G401.6 (cell line): Measurements from ENCODE around the gene ZFAND6.
"Not testable (repeated sequence)": the region's sequence is repeated elsewhere in the genome, so short reads cannot be mapped to it uniquely, and the experiment has no call there.

Experiments used
- FAIRE-seq: peaks from 2 replicates; lab custom pipeline; 2012; peaks lifted over from hg19 to GRCh38; lab: Jason Lieb, UNC

Gene ZFAND6

DNA sequence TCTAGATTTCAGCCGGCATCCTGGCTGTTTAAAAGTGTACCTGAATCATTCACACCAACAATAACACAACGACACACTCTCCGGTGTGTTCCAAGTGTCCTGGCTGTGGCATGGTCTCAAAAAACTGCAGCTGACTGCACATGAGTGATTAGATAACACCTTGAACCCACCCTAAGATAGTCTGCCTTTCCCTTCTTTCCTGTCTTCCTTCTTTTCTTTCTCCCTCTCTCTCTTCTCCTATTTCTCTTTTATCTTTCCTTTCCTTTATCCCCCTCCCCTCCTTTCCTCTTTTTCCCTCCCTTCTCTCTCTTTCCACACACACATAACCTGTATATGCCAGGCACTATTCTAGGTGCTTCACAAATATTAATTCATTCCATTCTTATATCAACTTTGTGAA lies 92.1 kb downstream of the ZFAND6 start:
- FAIRE-seq, result no peak

DNA sequence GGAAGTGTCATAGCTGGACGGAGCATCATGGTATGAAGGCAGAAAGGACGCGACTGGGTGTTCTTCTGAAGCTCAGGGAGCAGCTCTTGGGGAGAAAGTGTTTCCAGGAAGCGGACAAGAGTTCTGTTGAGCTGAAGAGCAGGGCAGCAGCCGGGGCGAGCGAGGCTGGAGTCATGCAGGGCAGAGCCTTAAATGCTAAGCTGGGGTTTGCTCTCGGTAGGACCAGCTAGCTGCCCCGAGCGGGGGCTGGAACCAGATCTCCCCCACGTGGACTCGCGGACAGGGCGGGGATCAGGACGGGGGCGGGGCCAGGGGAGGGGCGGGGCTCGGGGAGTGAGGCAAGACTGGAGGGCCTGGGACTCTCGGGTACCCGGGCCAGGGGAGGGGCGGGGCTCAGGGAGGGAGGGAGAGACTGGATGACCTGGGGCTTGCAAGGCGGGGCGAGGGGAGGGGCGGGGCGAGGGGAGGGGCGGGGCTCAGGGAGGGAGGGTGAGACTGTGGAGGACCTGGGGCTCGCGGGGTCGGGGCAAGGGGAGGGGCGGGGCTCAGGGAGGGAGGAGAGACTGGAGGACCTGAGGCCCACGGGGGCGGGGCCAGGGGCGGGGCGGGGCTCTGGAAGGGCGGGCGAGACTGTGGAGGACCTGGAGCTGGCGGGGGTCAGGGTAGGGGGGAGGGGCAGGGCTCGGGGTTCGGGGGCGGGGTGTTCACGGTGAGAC lies 92.9 kb downstream of the ZFAND6 start:
- FAIRE-seq, result no peak

DNA sequence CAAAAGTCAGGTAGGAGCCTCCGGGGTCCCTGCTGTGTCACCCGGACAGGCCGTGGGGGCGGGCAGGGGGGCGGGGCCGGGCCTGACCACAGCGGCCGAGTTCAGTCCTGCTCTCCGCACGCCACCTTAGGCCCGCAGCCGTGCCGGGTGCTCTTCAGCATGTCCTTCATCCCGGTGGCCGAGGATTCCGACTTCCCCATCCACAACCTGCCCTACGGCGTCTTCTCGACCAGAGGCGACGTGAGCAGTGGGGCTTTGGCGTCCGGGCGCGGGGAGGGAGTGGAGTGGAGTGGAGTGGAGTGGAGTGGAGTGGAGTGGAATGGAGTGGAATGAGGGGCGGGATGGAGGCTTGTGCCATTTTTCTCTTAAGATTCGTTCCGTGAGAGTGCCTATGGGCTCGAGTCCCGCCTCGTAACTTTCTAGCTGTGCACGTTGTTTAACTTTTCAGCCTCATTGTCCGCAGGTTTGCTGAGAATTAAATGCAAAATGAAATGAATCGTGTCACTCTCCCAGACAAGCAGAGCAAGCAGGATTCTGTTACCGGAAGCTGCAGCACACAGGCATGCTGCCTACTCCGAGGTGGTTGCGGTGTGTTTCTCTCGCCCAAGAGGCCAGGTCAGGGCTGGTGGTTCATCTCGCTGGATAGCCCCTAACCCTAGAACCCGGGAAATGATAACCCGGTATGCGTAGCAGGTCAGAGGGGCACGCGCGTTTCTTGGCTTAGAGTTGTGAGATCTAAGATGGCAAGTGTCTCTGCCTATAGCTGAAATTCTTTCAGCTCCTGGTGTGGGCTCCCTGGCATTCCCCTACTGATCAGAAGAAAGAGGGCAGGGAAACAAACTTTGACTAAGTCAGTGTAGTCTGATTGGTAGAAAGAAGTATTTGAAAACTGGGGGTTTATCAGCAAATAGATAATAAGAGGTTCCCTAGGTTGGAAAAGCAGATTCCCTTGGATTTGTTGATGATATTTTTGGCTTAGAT lies 93.7 kb downstream of the ZFAND6 start, which contains the start of gene FAH:
FAH (plus strand) TSS at position 104 of the 981 bp plus-strand sequence; CDS start at position 160, 56 bp downstream.
- FAIRE-seq, result no peak

GRCh38 chr15:80153900-80154299 lies 94.4 kb downstream of the ZFAND6 start:
- FAIRE-seq, result no peak

- no peak for FAIRE-seq
Observed at GRCh38 chr15:80154336-80154735, 94.9 kb downstream of the ZFAND6 start.

DNA sequence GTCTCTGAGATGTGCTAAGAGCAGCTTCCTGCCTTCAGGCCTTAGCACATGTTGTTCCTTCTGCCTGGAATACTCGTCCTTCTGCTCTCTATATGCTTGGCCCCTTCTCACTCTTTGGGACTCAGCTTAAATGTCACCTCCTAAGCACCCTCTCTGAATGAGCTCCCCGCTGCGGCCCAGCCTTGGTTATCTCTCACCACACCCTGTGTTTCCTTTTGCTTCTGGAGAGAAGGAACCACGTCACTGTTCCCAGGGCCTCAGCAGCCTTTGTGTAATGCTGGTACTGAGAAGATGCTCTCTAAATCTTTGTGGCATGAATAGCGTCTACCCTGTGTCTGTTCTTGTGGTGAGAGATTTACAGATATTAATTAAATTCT lies 95.5 kb downstream of the ZFAND6 start:
- FAIRE-seq, result no peak

DNA sequence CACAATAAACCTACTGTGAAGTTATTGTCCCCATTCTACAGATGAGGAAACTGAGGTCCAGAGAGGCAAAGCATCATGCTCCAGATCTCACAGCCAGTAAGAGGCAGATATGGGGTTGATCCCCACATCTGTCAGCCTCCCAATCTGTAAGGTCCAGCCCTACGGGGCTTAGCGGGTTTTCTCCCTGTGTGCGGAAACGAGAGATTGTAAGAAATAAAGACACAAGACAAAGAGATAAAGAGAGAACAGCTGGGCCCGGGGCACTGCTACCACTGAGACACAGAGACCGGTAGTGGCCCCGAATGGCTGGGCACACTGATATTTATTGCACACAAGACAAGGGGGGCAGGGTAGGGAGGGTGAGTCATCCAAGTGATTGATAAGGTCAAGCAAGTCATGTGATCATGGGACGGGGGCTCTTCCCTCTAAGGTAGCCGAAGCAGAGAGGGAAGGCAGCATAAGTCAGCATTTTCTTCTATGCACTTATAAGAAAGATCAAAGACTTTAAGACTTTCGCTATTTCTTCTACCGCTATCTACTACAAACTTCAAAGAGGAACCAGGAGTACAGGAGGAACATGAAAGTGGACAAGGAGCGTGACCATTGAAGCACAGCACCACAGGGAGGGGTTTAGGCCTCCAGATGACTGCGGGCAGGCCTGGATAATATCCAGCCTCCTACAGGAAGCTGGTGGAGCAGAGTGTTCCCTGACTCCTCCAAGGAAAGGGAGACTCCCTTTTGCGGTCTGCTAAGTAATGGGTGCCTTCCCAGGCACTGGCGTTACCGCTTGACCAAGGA lies 96.1 kb downstream of the ZFAND6 start:
- not testable (repeated sequence) for FAIRE-seq

GRCh38 chr15:80156176-80156720 lies 96.8 kb downstream of the ZFAND6 start:
- no peak for FAIRE-seq

GRCh38 chr15:80157215-80157614 lies 97.7 kb downstream of the ZFAND6 start:
- no peak for FAIRE-seq

DNA sequence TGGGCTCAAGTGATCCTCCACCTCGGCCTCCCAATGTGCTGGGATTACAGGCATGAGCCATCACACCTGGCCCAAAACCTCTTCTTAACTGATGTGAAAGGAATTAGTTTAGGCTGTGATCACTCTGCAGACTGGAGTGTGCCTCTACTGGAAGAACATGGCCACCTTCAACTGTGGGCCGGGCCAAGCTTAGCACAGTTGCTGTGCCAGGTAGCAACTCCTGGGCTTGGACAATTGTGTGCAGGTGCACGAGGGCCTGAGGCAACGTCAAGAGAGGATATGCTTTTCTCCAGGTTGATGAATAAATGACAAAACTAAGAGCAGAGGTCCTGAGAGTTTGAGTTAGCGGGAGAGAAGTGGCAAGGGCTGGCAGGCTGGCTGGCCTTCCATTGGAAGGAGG lies 99.8 kb downstream of the ZFAND6 start:
- no peak for FAIRE-seq

GRCh38 chr15:80159811-80160569 lies 100.5 kb downstream of the ZFAND6 start:
- no peak for FAIRE-seq

DNA sequence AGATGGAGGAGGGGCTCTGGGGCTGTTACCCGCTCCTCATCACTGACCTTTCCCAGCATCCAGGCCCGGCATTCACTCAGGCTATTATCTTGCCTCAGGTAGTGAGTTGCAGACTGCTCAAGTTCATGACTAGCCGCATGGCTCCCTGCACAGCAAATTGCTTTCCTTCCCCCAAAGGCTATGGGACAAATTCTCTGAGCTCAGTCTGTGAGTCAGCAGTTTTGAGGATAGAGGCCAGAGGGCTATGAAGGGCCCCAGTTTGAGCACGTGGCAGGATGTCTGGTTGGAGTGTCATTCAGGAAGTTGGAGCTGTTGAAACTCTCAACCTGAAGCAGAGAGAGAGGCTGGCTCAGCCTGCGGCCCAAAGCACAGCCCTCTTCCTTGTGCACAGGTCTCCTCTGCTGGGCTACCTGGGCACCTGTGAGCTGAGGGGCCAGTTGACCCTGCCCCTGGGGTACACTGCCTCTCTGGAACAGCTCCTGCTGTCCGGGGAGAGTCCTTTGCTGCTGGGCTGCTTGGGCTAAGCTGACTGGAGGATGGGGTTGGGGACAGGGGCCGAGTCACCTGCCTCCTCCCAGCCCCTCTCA lies 101.2 kb downstream of the ZFAND6 start:
- no peak for FAIRE-seq

- no peak for FAIRE-seq
Observed at GRCh38 chr15:80161468-80162016, 102.1 kb downstream of the ZFAND6 start.

- no peak for FAIRE-seq
Observed at GRCh38 chr15:80162059-80162554, 102.6 kb downstream of the ZFAND6 start.

- FAIRE-seq, result no peak
Observed at GRCh38 chr15:80163217-80163616, 103.7 kb downstream of the ZFAND6 start.

GRCh38 chr15:80163897-80164296 lies 104.4 kb downstream of the ZFAND6 start:
- no peak for FAIRE-seq

DNA sequence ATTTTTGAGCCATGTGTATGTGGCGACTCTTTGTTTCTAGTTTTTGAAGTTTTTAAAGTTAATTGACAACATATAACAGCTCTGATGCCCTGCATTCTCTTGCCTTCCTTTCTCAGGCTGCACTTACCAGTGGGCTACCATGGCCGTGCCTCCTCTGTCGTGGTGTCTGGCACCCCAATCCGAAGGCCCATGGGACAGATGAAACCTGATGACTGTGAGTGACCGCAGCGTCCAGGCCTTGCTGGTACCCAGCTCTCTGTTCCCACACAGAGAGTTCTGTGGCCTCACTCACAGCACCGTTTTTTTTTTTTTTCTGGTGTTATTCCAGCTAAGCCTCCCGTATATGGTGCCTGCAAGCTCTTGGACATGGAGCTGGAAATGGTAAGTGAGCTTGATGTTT lies 108.5 kb downstream of the ZFAND6 start:
- no peak for FAIRE-seq

GRCh38 chr15:80168421-80168820 lies 108.9 kb downstream of the ZFAND6 start:
- no peak for FAIRE-seq

GRCh38 chr15:80169768-80170357 lies 110.4 kb downstream of the ZFAND6 start:
- no peak for FAIRE-seq

DNA sequence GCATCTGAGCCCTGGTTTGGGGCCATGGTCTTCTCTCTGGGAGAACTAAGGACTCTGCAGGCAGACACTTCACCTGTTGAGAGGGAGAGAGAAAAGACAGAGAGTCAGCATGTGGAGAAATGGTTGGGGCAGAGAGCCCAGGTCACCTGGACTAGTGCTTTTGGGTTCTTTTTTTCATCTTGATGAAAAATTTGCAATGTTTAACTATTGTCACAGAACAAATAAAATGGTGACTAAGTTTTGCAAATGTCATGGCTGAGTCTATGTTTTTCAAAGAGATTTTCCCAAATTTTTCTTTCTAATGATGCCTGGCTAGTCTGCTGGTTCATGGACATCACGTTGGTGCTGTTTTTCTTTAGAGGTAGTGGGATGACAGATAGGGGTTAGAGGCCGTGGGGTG lies 111.1 kb downstream of the ZFAND6 start:
- FAIRE-seq, result no peak
